Measurements from ENCODE around the gene FREM1. TPM values are rescaled to one million over a fixed set of nuclear protein-coding genes. Genes with fewer than 3 reads are reported as not detected.

FREM1 gene
- total and polyA plus RNA-seq, 10 donors, result 0.07 to 4.3 (median 0.54) TPM; not detected in 1

- H3K9me3 ChIP-seq, result no peaks in the 10 kb centered on the region
- TF ChIP-seq CTCF (IDR thresholded peaks at IDR 0.05 in 8 of 11, conservative IDR thresholded peaks at IDR 0.05 in 3 of 11), result no peak
- no peak for TF ChIP-seq POLR2A (IDR thresholded peaks at IDR 0.05)
- no peak for TF ChIP-seq POLR2AphosphoS5 (IDR thresholded peaks at IDR 0.05)
- intact Hi-C loops (cut with DNase I; ENCODE audit: low total_unique reads), result no loop called here
- H3K27ac ChIP-seq, result no peak overlapping the region
- H3K27me3 ChIP-seq (replicated peaks in 1 of 7), result no peaks in the 10 kb centered on the region
- H3K4me1 ChIP-seq, result no peaks in the 10 kb centered on the region
- H3K4me3 ChIP-seq, result no peak overlapping the region
- 84 to 94% (median 90%) methylated on average over 4 of the region's 4 CpGs for WGBS, 5 donors
- H3K36me3 ChIP-seq, result no peaks in the 10 kb centered on the region
- no peak for DNase-seq
These were observed 10.4 kb downstream of the FREM1 start for GRCh38 chr9:14899815-14900193.

DNA sequence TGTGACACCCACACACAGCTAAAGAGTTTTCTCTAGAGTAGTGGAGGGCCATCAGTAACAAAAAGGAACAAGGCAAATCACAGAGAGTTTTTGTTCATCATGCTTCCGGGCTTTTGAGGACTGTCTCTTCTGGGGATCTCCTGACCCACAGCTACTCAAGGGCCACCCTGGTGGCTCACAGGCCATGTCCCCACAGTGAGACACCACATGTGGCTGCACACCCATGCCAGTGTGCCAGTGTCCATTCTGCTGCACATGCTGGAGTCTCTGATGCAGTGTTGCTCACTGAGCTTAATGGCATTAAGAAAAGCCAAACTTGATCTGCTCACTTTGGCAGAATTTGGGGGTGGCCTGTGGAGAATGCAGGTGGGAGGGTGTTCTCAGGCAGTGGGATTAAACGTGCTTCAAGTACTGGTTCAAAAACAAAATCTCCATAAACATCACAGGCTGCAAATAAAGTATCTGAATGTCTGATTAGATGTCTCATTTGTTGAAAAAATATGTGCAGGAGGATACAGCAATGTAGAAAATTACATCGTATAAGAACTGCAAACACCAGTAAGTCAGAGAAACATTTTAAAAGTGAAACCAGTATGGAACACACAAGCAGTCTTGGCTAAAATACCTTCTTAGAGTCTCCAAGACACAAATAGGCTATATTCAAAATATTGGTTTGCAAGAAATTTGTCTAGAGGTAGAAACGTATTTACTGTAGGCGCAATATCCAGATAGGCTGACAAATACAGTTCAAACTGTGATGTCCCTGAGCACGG, 11.0 kb downstream of the FREM1 start:
- no peak for TF ChIP-seq POLR2AphosphoS5 (IDR thresholded peaks at IDR 0.05)
- no peak for TF ChIP-seq POLR2A (IDR thresholded peaks at IDR 0.05)
- no peak for TF ChIP-seq CTCF (IDR thresholded peaks at IDR 0.05 in 8 of 11, conservative IDR thresholded peaks at IDR 0.05 in 3 of 11)
- Histone ChIP-seq H3K36me3 (no peaks in the 10 kb centered on the region), H3K4me1 (no peaks in the 10 kb centered on the region), H3K4me3 (no peak overlapping the region), H3K27ac (no peak overlapping the region), H3K9me3 (no peaks in the 10 kb centered on the region), H3K27me3 (replicated peaks in 1 of 7) (no peaks in the 10 kb centered on the region)
- DNase-seq, result no peak
- 75 to 86% (median 78%) methylated on average over 6 of the region's 6 CpGs for WGBS, 5 donors
- intact Hi-C loops (cut with DNase I; ENCODE audit: low total_unique reads), result no loop called here

- Histone ChIP-seq H3K4me1 (no peaks in the 10 kb centered on the region), H3K36me3 (no peaks in the 10 kb centered on the region), H3K27ac (no peak overlapping the region), H3K9me3 (no peaks in the 10 kb centered on the region), H3K27me3 (replicated peaks in 1 of 7) (no peaks in the 10 kb centered on the region), H3K4me3 (no peak overlapping the region)
- intact Hi-C loops (cut with DNase I; ENCODE audit: low total_unique reads), result no loop called here
- no peak for DNase-seq
- 50 to 92% (median 83%) methylated on average over 1 of the region's 1 CpG for WGBS, 5 donors
- TF ChIP-seq POLR2AphosphoS5 (IDR thresholded peaks at IDR 0.05), result no peak
- TF ChIP-seq CTCF (IDR thresholded peaks at IDR 0.05 in 8 of 11, conservative IDR thresholded peaks at IDR 0.05 in 3 of 11), result no peak
- no peak for TF ChIP-seq POLR2A (IDR thresholded peaks at IDR 0.05)
These were observed 14.4 kb downstream of the FREM1 start for GRCh38 chr9:14895806-14896205.

GRCh38 chr9:14893280-14893679, 16.9 kb downstream of the FREM1 start:
- H3K27me3 ChIP-seq (replicated peaks in 1 of 7), result no peaks in the 10 kb centered on the region
- H3K4me1 ChIP-seq, result no peaks in the 10 kb centered on the region
- TF ChIP-seq CTCF (IDR thresholded peaks at IDR 0.05 in 8 of 11, conservative IDR thresholded peaks at IDR 0.05 in 3 of 11) (no peak), POLR2A (IDR thresholded peaks at IDR 0.05) (no peak), POLR2AphosphoS5 (IDR thresholded peaks at IDR 0.05) (no peak)
- no peaks in the 10 kb centered on the region for H3K36me3 ChIP-seq
- intact Hi-C loops (cut with DNase I; ENCODE audit: low total_unique reads), result no loop called here
- H3K9me3 ChIP-seq, result no peaks in the 10 kb centered on the region
- H3K27ac ChIP-seq, result no peak overlapping the region
- H3K4me3 ChIP-seq, result no peak overlapping the region
- no peak for DNase-seq
- 88 to 100% (median 90%) methylated on average over 1 of the region's 1 CpG for WGBS, 5 donors

All from spleen (tissue), 11 donors.